SK-N-SH treated with all-trans-retinoic acid at 6 μM for 48 hours (cell line): ENCODE results near the gene RIPOR2.
"Not testable (repeated sequence)": the region's sequence is repeated elsewhere in the genome, so short reads cannot be mapped to it uniquely, and the experiment has no call there.

Source experiments
- ATAC-seq: fragments of 200-7000 bp; cut with Tn5 transposase; 3 replicates; pipeline ENCODE4 v1.9.1; 2020; ENCODE audit warnings: mild to moderate bottlenecking, moderate library complexity
- ARNTL ChIP-seq: fragments of 450-650 bp; formaldehyde crosslinking; IDR thresholded peaks from 2 replicates; pipeline ENCODE4 v1.5.0; 2020; ENCODE audit warnings: low read depth, mild to moderate bottlenecking, moderate library complexity, borderline replicate concordance
- CSDC2 ChIP-seq: fragments of 250-450 bp; sonication (Bioruptor Pico); IDR thresholded peaks from 2 replicates; pipeline ENCODE4 v1.5.0; 2020; ENCODE audit warnings: mild to moderate bottlenecking, moderate library complexity
- CSRNP3 ChIP-seq: fragments of 250-450 bp; sonication (Bioruptor Pico); IDR thresholded peaks from 2 replicates; pipeline ENCODE4 v1.5.1; 2021; ENCODE audit warnings: mild to moderate bottlenecking, moderate library complexity
- ESRRG ChIP-seq: fragments of 250-450 bp; sonication (Bioruptor Pico); IDR thresholded peaks from 2 replicates; pipeline ENCODE4 v1.6.1; 2021; ENCODE audit warnings: mild to moderate bottlenecking
- GLIS3 ChIP-seq: fragments of 250-450 bp; sonication (Bioruptor Pico); IDR thresholded peaks from 2 replicates; pipeline ENCODE4 v1.5.0; 2020; ENCODE audit warnings: mild to moderate bottlenecking, moderate library complexity
- ISL1 ChIP-seq: fragments of 250-450 bp; sonication (Bioruptor Pico); IDR thresholded peaks from 2 replicates; pipeline ENCODE4 v2.1.2; 2022; ENCODE audit warnings: mild to moderate bottlenecking, moderate library complexity
- OSR1 ChIP-seq: fragments of 250-450 bp; sonication (Bioruptor Pico); IDR thresholded peaks from 2 replicates; pipeline ENCODE4 v1.8.0; 2022; ENCODE audit warnings: moderate library complexity, mild to moderate bottlenecking, inconsistent platforms
- PATZ1 ChIP-seq: fragments of 250-450 bp; sonication (Bioruptor Pico); IDR thresholded peaks from 2 replicates; pipeline ENCODE4 v1.8.0; 2020; ENCODE audit warnings: mild to moderate bottlenecking, moderate library complexity, borderline replicate concordance
- PPARA ChIP-seq: fragments of 250-450 bp; sonication (Bioruptor Pico); IDR thresholded peaks from 2 replicates; pipeline ENCODE4 v1.5.0; 2020; ENCODE audit warnings: mild to moderate bottlenecking, borderline replicate concordance
- RARB ChIP-seq: fragments of 250-450 bp; sonication (Bioruptor Pico); IDR thresholded peaks from 2 replicates; pipeline ENCODE4 v1.8.0; 2021; ENCODE audit warnings: mild to moderate bottlenecking, moderate library complexity
- SNAI2 ChIP-seq: fragments of 250-450 bp; sonication (Bioruptor Pico); IDR thresholded peaks from 2 replicates; pipeline ENCODE4 v1.5.0; 2020; ENCODE audit warnings: mild to moderate bottlenecking, moderate library complexity
- TCF4 ChIP-seq: fragments of 250-450 bp; sonication (Bioruptor Pico); IDR thresholded peaks from 2 replicates; pipeline ENCODE4 v1.8.0; 2021; ENCODE audit warnings: mild to moderate bottlenecking, moderate library complexity, borderline replicate concordance
- TSHZ2 ChIP-seq: fragments of 250-450 bp; sonication (Bioruptor Pico); IDR thresholded peaks from 2 replicates; pipeline ENCODE4 v1.5.0; 2020; ENCODE audit warnings: mild to moderate bottlenecking, moderate library complexity
- ZC3H10 ChIP-seq: fragments of 250-450 bp; sonication (Bioruptor Pico); IDR thresholded peaks from 2 replicates; pipeline ENCODE4 v1.5.1; 2021; ENCODE audit warnings: mild to moderate bottlenecking, moderate library complexity
- ZFP3 ChIP-seq: fragments of 250-450 bp; sonication (Bioruptor Pico); IDR thresholded peaks from 2 replicates; pipeline ENCODE4 v1.5.0; 2020; ENCODE audit warnings: mild to moderate bottlenecking, moderate library complexity
- ZFP30 ChIP-seq: fragments of 450-650 bp; formaldehyde crosslinking; IDR thresholded peaks from 2 replicates; pipeline ENCODE4 v1.5.0; 2022; ENCODE audit warnings: mild to moderate bottlenecking, moderate library complexity
- ZNF565 ChIP-seq: fragments of 450-650 bp; formaldehyde crosslinking; conservative IDR thresholded peaks from 2 replicates; pipeline ENCODE4 v1.5.0; 2020; ENCODE audit warnings: low read depth, mild to moderate bottlenecking, moderate library complexity
- ZNF70 ChIP-seq: fragments of 450-650 bp; formaldehyde crosslinking; IDR thresholded peaks from 2 replicates; pipeline ENCODE4 v1.5.0; 2020; ENCODE audit warnings: mild to moderate bottlenecking, moderate library complexity
- ZNF8 ChIP-seq: fragments of 450-650 bp; formaldehyde crosslinking; IDR thresholded peaks from 2 replicates; pipeline ENCODE4 v1.5.0; 2020; ENCODE audit warnings: mild to moderate bottlenecking, moderate library complexity
- TF ChIP-seq, protein P1 (sequence below): fragments of 250-450 bp; sonication (Bioruptor Pico); IDR thresholded peaks from 2 replicates; pipeline ENCODE4 v1.5.1; 2020; ENCODE audit warnings: low read depth, mild to moderate bottlenecking, moderate library complexity

RIPOR2 gene

DNA sequence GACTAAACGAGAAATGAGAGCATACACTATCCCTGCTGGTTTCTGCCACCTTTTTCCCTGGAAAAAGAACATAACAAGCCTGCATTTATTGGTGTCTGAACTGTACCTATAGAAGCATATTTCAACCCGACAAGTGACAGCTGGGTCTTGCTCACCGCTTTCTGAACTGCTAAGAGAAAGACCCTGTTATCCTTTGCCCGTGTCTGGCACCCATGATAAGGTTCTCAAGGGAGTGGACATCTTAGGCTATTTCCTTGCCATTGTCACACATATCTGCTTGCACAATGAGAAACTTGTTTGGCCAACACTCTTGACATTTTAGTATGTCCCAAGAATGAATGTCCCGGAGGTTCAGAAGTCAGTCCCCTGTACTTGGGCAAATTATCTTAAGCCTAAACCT is 19.3 kb downstream of the RIPOR2 start:
- ATAC-seq: no peak
- no peak for TF ChIP-seq PATZ1 (CRISPR knock-in tag)
- TF ChIP-seq TCF4 (CRISPR knock-in tag): no peak
- TF ChIP-seq ZFP30 (CRISPR knock-in tag): no peak

DNA sequence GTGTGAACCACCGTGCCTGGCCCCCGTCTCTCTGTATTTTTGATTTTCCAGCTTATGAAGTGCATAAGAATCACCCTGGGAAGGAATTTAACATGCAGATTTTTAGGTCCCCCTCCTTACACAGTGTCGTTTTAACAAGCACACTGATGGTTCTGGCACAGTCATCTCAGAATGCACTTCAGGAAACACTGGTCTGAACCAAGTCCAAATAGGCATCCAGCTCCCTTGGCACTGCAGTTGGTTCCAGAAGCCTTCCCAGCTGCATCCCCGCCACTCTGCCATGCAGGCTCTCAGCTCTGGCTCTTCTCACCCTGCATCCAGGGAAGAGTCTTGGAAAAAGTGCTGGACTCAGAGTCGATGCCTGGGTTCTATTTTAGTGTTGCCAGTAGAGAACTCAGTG is 20.1 kb downstream of the RIPOR2 start:
- TF ChIP-seq TCF4 (CRISPR knock-in tag): no peak
- TF ChIP-seq, protein P1, sequence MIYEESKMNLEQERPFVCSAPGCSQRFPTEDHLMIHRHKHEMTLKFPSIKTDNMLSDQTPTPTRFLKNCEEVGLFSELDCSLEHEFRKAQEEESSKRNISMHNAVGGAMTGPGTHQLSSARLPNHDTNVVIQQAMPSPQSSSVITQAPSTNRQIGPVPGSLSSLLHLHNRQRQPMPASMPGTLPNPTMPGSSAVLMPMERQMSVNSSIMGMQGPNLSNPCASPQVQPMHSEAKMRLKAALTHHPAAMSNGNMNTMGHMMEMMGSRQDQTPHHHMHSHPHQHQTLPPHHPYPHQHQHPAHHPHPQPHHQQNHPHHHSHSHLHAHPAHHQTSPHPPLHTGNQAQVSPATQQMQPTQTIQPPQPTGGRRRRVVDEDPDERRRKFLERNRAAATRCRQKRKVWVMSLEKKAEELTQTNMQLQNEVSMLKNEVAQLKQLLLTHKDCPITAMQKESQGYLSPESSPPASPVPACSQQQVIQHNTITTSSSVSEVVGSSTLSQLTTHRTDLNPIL (CRISPR knock-in tag): no peak
- TF ChIP-seq RARB (CRISPR knock-in tag): no peak
- no peak for TF ChIP-seq SNAI2
- no peak for TF ChIP-seq ZNF70 (CRISPR knock-in tag)
- TF ChIP-seq CSDC2 (CRISPR knock-in tag): no peak
- TF ChIP-seq TSHZ2: no peak
- no peak for TF ChIP-seq ZNF565 (CRISPR knock-in tag)
- no peak for TF ChIP-seq ESRRG (CRISPR knock-in tag)
- no peak for TF ChIP-seq ARNTL
- no peak for TF ChIP-seq PPARA (CRISPR knock-in tag)
- no peak for TF ChIP-seq ZFP3 (CRISPR knock-in tag)
- TF ChIP-seq ISL1 (CRISPR knock-in tag): no peak
- TF ChIP-seq CSRNP3: no peak
- no peak for TF ChIP-seq GLIS3 (CRISPR knock-in tag)
- no peak for TF ChIP-seq ZFP30 (CRISPR knock-in tag)
- no peak for TF ChIP-seq ZC3H10 (CRISPR knock-in tag)
- no peak for TF ChIP-seq OSR1 (CRISPR knock-in tag)
- TF ChIP-seq PATZ1 (CRISPR knock-in tag): no peak
- ATAC-seq: no peak

GRCh38 chr6:24914082-24914481 is 21.7 kb downstream of the RIPOR2 start:
- ATAC-seq: not testable (repeated sequence)

- TF ChIP-seq ESRRG (CRISPR knock-in tag): no peak
- no peak for TF ChIP-seq SNAI2
- no peak for TF ChIP-seq CSRNP3
- TF ChIP-seq ZNF8: no peak
- no peak for ATAC-seq
Observed at GRCh38 chr6:24911796-24912382, 23.9 kb downstream of the RIPOR2 start.
